ENCODE data around the gene CDH23. TPM values are rescaled to one million over a fixed set of nuclear protein-coding genes. Genes with fewer than 3 reads are reported as not detected.

CDH23 gene
- polyA plus RNA-seq, 2 of the 4 experiments (the other 2 are of a cell fraction): 1.1 to 2.3 TPM

DNA sequence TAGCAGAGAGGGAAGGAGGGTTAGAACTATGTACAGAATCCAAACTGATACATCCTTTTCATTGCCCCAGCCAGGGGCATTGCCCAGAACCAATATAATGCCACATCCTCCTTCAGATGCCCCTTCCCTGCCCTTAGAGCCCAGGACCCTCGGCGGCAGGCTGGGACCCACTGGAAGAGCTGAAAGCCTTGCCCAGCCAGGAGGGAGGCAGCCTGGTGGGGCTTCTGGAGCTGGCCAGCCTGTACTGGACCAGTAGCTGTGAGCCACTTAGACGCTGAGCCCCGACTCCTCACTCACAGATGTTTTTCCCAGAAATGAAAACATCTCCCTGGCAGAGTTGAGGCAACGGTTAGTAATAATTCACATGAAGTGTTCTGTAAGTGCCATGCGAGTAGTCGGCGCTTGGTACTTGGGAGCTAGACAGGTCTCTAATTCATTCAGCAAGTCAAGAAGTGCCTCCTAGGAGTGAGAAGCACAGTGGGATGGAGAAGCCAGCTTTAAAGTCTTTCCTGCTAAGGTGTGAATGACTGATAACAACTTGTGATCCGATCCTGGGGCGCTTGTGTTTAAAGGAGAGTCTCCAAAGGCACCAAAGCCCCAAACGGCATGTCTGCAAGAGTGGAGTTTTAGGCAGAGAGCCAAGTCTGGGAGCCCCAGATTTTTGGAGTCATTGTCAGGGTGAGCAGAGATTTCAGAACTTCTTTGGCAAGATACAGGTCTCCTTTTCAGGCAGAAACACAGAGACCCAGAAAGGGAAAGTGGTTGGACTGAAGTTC is 366.8 kb downstream of the CDH23 start:
- Histone ChIP-seq H3K9me3 (no peaks in the 10 kb centered on the region), H3K4me2 (no peak overlapping the region), H3K4me3 (no peak overlapping the region), H3K4me1 (peaks cover 80% of the 10 kb centered on the region), H3K27ac (peak overlapping the region; percentile 98 to 99)
- no peak for TF ChIP-seq SMC3 (IDR thresholded peaks at IDR 0.05)
- DNase-seq (ENCODE audit: low read depth in 1 of 2, low spot score in 1 of 2) (no peak), FAIRE-seq (no peak), ATAC-seq (no peak)
- ChIA-PET CTCF (interaction anchor here (0.6 to 4.7 kb wide), 5 partner anchors 10 to 663 kb away, joined by 3 to 30 read pairs (median 3); partner anchors contain the start of gene VSIR), POLR2A (interaction anchor here (1.7 kb wide), 1 partner anchor 10 kb away, joined by 4 read pairs; the partner anchor contains the start of gene VSIR)
- WGBS (ENCODE audit: missing lambda C conversion rate): 90% methylated on average over 11 of the region's 11 CpGs

DNA sequence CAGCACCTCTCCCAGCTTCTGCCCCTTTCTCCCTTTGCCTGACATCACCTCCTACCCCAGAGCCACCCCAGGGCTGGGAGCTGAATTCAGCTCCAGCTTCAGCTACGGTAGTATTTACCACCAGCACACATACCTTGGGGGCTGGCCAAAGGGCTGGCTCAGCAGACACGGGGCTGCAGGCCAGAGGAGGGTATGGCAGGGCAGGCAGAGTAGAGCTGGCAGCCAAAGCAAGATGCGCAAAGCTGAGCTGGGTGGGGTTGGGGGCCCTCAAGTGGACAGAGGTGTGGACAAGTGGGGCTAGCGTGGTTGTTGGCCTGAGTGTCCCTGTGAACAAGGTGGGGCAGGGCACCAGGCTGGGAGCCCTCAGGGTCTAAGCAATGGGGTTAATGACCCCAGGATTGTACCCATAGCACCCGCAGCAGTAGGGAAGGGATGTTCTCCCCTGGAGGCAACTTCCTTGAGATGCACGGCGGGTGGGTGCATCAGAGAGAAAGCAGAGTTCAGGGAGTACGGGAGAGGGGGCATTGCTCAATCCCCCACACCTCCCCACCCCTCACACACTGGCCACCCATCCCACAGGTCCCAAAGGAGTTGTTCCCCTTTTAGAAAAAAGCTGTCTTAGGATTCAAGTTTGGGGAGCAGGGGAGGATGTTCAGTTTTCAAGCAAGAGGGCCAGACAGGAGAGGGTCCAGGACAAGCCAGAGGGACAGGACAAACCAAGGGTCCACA is 368.6 kb downstream of the CDH23 start:
- ATAC-seq (no peak), DNase-seq (ENCODE audit: low read depth in 1 of 2, low spot score in 1 of 2) (peak in 1 of 2 experiments; percentile 24)

DNA sequence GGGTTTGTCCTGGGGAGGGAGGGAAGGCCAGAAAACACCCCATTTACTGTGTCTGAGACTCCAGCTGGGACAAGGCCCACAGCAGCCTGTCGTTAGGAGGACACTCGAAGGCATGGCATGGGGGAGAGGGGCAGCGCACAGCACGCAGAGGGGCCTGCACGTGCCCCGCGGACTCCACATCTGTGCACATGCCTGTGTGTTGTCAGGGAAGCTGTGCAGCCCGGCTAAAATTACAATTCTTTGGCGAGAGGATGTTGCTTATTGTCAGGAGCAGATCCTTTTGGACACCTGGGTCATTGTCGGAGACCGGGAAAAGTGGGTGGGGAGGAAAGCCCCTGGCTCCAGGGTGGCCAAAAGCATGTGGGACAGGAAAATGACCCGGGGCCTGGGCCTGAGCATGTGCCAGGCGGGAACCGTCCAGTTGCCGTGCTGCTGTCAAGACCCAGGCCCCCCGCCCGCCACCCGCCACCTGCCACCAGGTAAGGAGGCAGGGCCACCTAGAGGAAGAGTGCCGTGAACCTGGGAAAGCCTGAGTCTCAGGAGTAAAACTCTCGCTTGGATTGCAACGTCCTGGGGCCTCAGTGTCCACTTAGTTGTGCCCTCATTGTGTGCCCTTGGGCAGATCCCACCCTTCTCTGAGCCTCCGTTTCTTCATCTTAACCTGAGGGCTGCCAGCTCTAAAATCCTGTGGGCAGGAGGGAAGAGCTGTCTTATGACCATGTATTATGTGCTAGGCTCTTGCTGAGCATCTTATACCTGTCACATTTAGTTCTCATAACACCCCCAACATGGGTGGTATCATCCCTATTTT is 369.4 kb downstream of the CDH23 start:
- no peak for DNase-seq (ENCODE audit: low read depth in 1 of 2, low spot score in 1 of 2)
- peak overlapping the region; percentile 98 to 99 for H3K27ac ChIP-seq
- ChIA-PET CTCF (interaction anchor here (0.7 to 4.7 kb wide), 17 partner anchors 9 to 558 kb away, joined by 3 to 22 read pairs (median 4); partner anchors contain the start of gene SLC29A3), POLR2A (interaction anchor here (0.8 to 2.0 kb wide), 8 partner anchors 14 to 910 kb away, joined by 3 to 10 read pairs (median 3); partner anchors contain the start of gene PSAP)
- ATAC-seq: no peak
- H3K9me3 ChIP-seq: no peaks in the 10 kb centered on the region
- peak overlapping the region; percentile 10; the same call in 2 of the 3 replicates for H3K4me3 ChIP-seq
- TF ChIP-seq ESRRA (IDR thresholded peaks at IDR 0.05; ENCODE audit: borderline replicate concordance, low read length): no peak
- 0 out of 2 replicates have a peak, but pooled peaks have one; percentile 11 for TF ChIP-seq FOSB (CRISPR knock-in tag; IDR thresholded peaks at IDR 0.05)
- no peak for TF ChIP-seq SMC3 (IDR thresholded peaks at IDR 0.05)
- no peak for TF ChIP-seq RCOR1 (IDR thresholded peaks at IDR 0.05; ENCODE audit: low read depth, low read length)
- TF ChIP-seq ZNF302 (CRISPR knock-in tag; IDR thresholded peaks at IDR 0.05): peak; percentile 92
- peak; percentile 74; the same call in 1 of the 2 replicates for TF ChIP-seq CHD4 (IDR thresholded peaks at IDR 0.05; ENCODE audit: borderline replicate concordance)
- TF ChIP-seq BHLHE40 (IDR thresholded peaks at IDR 0.05; ENCODE audit: low read depth, low read length): no peak
- peak; percentile 84; the same call in 1 of the 2 replicates for TF ChIP-seq HDAC2 (IDR thresholded peaks at IDR 0.05)
- 0 out of 2 replicates have a peak, but pooled peaks have one; percentile 25 for TF ChIP-seq EHF (CRISPR knock-in tag; IDR thresholded peaks at IDR 0.05)
- 0 out of 2 replicates have a peak, but pooled peaks have one; percentile 51 for TF ChIP-seq HEYL (CRISPR knock-in tag; IDR thresholded peaks at IDR 0.05)
- WGBS (ENCODE audit: missing lambda C conversion rate): 76% methylated on average over 18 of the region's 22 CpGs
- no peak for FAIRE-seq
- peaks cover 81% of the 10 kb centered on the region for H3K4me1 ChIP-seq
- H3K4me2 ChIP-seq: peak overlapping the region; percentile 92

More for the DNA sequence above, 368.6 kb downstream of the CDH23 start:
- no peak overlapping the region for H3K4me3 ChIP-seq
- ChIA-PET POLR2A (no interaction called here), CTCF (interaction anchor here (0.5 to 4.7 kb wide), 10 partner anchors 8 to 557 kb away, joined by 3 to 22 read pairs (median 4); partner anchors contain the start of genes SLC29A3 and VSIR)
- 58% methylated on average over 8 of the region's 8 CpGs for WGBS (ENCODE audit: missing lambda C conversion rate)
- no peaks in the 10 kb centered on the region for H3K9me3 ChIP-seq
- H3K27ac ChIP-seq: peak overlapping the region; percentile 98 to 99
- peak overlapping the region; percentile 92 for H3K4me2 ChIP-seq
- H3K4me1 ChIP-seq: peaks cover 83% of the 10 kb centered on the region
- FAIRE-seq: no peak
- TF ChIP-seq, protein P1, sequence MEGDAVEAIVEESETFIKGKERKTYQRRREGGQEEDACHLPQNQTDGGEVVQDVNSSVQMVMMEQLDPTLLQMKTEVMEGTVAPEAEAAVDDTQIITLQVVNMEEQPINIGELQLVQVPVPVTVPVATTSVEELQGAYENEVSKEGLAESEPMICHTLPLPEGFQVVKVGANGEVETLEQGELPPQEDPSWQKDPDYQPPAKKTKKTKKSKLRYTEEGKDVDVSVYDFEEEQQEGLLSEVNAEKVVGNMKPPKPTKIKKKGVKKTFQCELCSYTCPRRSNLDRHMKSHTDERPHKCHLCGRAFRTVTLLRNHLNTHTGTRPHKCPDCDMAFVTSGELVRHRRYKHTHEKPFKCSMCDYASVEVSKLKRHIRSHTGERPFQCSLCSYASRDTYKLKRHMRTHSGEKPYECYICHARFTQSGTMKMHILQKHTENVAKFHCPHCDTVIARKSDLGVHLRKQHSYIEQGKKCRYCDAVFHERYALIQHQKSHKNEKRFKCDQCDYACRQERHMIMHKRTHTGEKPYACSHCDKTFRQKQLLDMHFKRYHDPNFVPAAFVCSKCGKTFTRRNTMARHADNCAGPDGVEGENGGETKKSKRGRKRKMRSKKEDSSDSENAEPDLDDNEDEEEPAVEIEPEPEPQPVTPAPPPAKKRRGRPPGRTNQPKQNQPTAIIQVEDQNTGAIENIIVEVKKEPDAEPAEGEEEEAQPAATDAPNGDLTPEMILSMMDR (IDR thresholded peaks at IDR 0.05): no peak
- peak; percentile 17 for TF ChIP-seq MAFK (IDR thresholded peaks at IDR 0.05; ENCODE audit: partially characterized antibody)

Measured in A549 (cell line).